Muscle of leg (tissue), 11 donors: ENCODE data around the gene PTCH1. TPM values are rescaled to one million over a fixed set of nuclear protein-coding genes. Genes with fewer than 3 reads are reported as not detected.

Experiments
- DNase-seq: peaks from one replicate; pipeline ENCODE4 v3.0.0; 2013
- H3K27ac ChIP-seq: one replicate; pipeline ENCODE4 v1.5.1; 2013; ENCODE audit warnings: mild to moderate bottlenecking, low read length, control low read depth
- H3K27me3 ChIP-seq: one replicate; pipeline ENCODE4 v1.6.1; 2013; ENCODE audit warnings: low read length; ENCODE audit not compliant: control insufficient read depth, insufficient read depth
- H3K36me3 ChIP-seq: one replicate; pipeline ENCODE4 v1.6.1; 2013; ENCODE audit warnings: low read length; ENCODE audit not compliant: control insufficient read depth, insufficient read depth
- H3K4me1 ChIP-seq: one replicate; pipeline ENCODE4 v1.6.1; 2013; ENCODE audit warnings: low read length; ENCODE audit not compliant: control insufficient read depth, insufficient read depth
- H3K4me3 ChIP-seq: one replicate; pipeline ENCODE4 v1.5.1; 2013; ENCODE audit warnings: low read length, control low read depth
- H3K9me3 ChIP-seq: replicated peaks from 2 replicates; pipeline ENCODE4 v1.6.1; 2013; ENCODE audit warnings: low read depth, low read length; ENCODE audit not compliant: control insufficient read depth
- WGBS: methylation state at CpG from one replicate; pipeline ENCODE4 v1.1.5; 2013; ENCODE audit warnings: missing lambda C conversion rate; ENCODE audit not compliant: insufficient coverage; 5-methylcytosine and 5-hydroxymethylcytosine counted together
- polyA plus RNA-seq, 8 donors: library from polyadenylated mRNA; unstranded; fragments of 120-200 nt; gene quantifications; one replicate each; pipeline versions ENCODE4 v1.2.1 to v1.2.3, GENCODE V29; 2013; ENCODE audit warnings: inconsistent platforms in 1 of 8, low replicate concordance in 1 of 8; ENCODE audit not compliant: insufficient read length in 8 of 8, insufficient read depth in 1 of 8
- total RNA-seq: library from RNA; stranded (reverse); fragments of 120-200 nt; gene quantifications from one replicate; pipeline ENCODE4 v1.2.4, GENCODE V29; 2013

Gene PTCH1
- total and polyA plus RNA-seq, 9 donors = 4.2 to 13.1 (median 6.7) TPM

- peaks cover 36% of the 10 kb centered on the region for H3K36me3 ChIP-seq
- H3K9me3 ChIP-seq = no peaks in the 10 kb centered on the region
- DNase-seq = no peak
- no CpG with 5 or more reads among the region's 2 CpGs for WGBS
- peaks cover 3% of the 10 kb centered on the region for H3K4me1 ChIP-seq
- H3K27me3 ChIP-seq = no peaks in the 10 kb centered on the region
- H3K4me3 ChIP-seq = no peak overlapping the region
- H3K27ac ChIP-seq = no peak overlapping the region
These were observed 73.5 kb downstream of the PTCH1 start for GRCh38 chr9:95443301-95443700.

GRCh38 chr9:95441081-95441480, 75.7 kb downstream of the PTCH1 start:
- Histone ChIP-seq H3K9me3 (no peaks in the 10 kb centered on the region), H3K27ac (no peak overlapping the region), H3K36me3 (peaks cover 17% of the 10 kb centered on the region), H3K4me3 (no peak overlapping the region), H3K27me3 (no peaks in the 10 kb centered on the region), H3K4me1 (no peaks in the 10 kb centered on the region)
- DNase-seq = no peak
- 100% methylated on average over 3 of the region's 9 CpGs for WGBS

GRCh38 chr9:95440447-95440846, 76.3 kb downstream of the PTCH1 start:
- no peak for DNase-seq
- Histone ChIP-seq H3K27ac (no peak overlapping the region), H3K9me3 (no peaks in the 10 kb centered on the region), H3K36me3 (peaks cover 16% of the 10 kb centered on the region), H3K27me3 (no peaks in the 10 kb centered on the region), H3K4me1 (no peaks in the 10 kb centered on the region), H3K4me3 (no peak overlapping the region)
- WGBS = 81% methylated on average over 2 of the region's 3 CpGs

- no peak overlapping the region for H3K27ac ChIP-seq
- no peaks in the 10 kb centered on the region for H3K4me1 ChIP-seq
- H3K9me3 ChIP-seq = no peaks in the 10 kb centered on the region
- WGBS = 93% methylated on average over 5 of the region's 9 CpGs
- no peak overlapping the region for H3K4me3 ChIP-seq
- H3K27me3 ChIP-seq = no peaks in the 10 kb centered on the region
- no peak for DNase-seq
- peaks cover 2% of the 10 kb centered on the region for H3K36me3 ChIP-seq
These were observed 78.0 kb downstream of the PTCH1 start for GRCh38 chr9:95438561-95439357.

- H3K4me3 ChIP-seq = no peak overlapping the region
- peaks cover 2% of the 10 kb centered on the region for H3K36me3 ChIP-seq
- H3K4me1 ChIP-seq = no peaks in the 10 kb centered on the region
- H3K27me3 ChIP-seq = no peaks in the 10 kb centered on the region
- no peaks in the 10 kb centered on the region for H3K9me3 ChIP-seq
- WGBS = 63% methylated on average over 1 of the region's 6 CpGs
- DNase-seq = no peak
- H3K27ac ChIP-seq = no peak overlapping the region
These were observed 79.2 kb downstream of the PTCH1 start for GRCh38 chr9:95437559-95437958.

GRCh38 chr9:95436416-95436815, 80.4 kb downstream of the PTCH1 start:
- Histone ChIP-seq H3K36me3 (no peaks in the 10 kb centered on the region), H3K4me3 (no peak overlapping the region), H3K27ac (no peak overlapping the region), H3K9me3 (no peaks in the 10 kb centered on the region), H3K27me3 (no peaks in the 10 kb centered on the region), H3K4me1 (no peaks in the 10 kb centered on the region)
- 85% methylated on average over 4 of the region's 7 CpGs for WGBS
- DNase-seq = no peak

GRCh38 chr9:95435074-95435728, 81.6 kb downstream of the PTCH1 start:
- Histone ChIP-seq H3K4me3 (no peak overlapping the region), H3K27me3 (no peaks in the 10 kb centered on the region), H3K4me1 (no peaks in the 10 kb centered on the region), H3K36me3 (no peaks in the 10 kb centered on the region), H3K9me3 (peaks cover 4% of the 10 kb centered on the region), H3K27ac (no peak overlapping the region)
- no peak for DNase-seq
- 75% methylated on average over 5 of the region's 6 CpGs for WGBS

GRCh38 chr9:95434116-95435073, 82.4 kb downstream of the PTCH1 start:
- no peak for DNase-seq
- WGBS = 86% methylated on average over 16 of the region's 25 CpGs
- no peaks in the 10 kb centered on the region for H3K36me3 ChIP-seq
- no peaks in the 10 kb centered on the region for H3K27me3 ChIP-seq
- no peak overlapping the region for H3K4me3 ChIP-seq
- no peak overlapping the region for H3K27ac ChIP-seq
- H3K4me1 ChIP-seq = no peaks in the 10 kb centered on the region
- peaks cover 7% of the 10 kb centered on the region for H3K9me3 ChIP-seq

GRCh38 chr9:95433096-95433819, 83.5 kb downstream of the PTCH1 start:
- Histone ChIP-seq H3K27me3 (no peaks in the 10 kb centered on the region), H3K36me3 (no peaks in the 10 kb centered on the region), H3K4me1 (no peaks in the 10 kb centered on the region), H3K9me3 (peaks cover 7% of the 10 kb centered on the region), H3K27ac (no peak overlapping the region), H3K4me3 (no peak overlapping the region)
- DNase-seq = peak; percentile 36
- WGBS = no CpG with 5 or more reads among the region's 8 CpGs
